HG03575 (cell line): ENCODE measurements around the gene MBOAT7.
"Not testable (repeated sequence)": the region's sequence is repeated elsewhere in the genome, so short reads cannot be mapped to it uniquely, and the experiment has no call there.

ENCODE experiments used
- ATAC-seq: cut with Tn5 transposase; IDR thresholded peaks from one replicate; pipeline ENCODE4 v1.9.1; 2021; ENCODE audit not compliant: unreplicated experiment, insufficient number of reproducible peaks, low FRiP score; ENCODE audit errors: extremely low read depth

Gene MBOAT7

GRCh38 chr19:54189145-54189734 lies at the start of gene MBOAT7:
Gene MBOAT7 (minus strand): TSS chr19:54189580. CDS start chr19:54188508, 1,072 bp downstream.
- no peak for ATAC-seq

GRCh38 chr19:54233941-54234340 lies 44.6 kb upstream of the MBOAT7 start:
- no peak for ATAC-seq

GRCh38 chr19:54231077-54231931 lies 41.9 kb upstream of the MBOAT7 start:
- ATAC-seq = no peak

- no peak for ATAC-seq
These were observed 40.7 kb upstream of the MBOAT7 start for GRCh38 chr19:54230031-54230430.

- ATAC-seq = no peak
These were observed 39.8 kb upstream of the MBOAT7 start for GRCh38 chr19:54229146-54229545.

- ATAC-seq = not testable (repeated sequence)
These were observed 35.2 kb upstream of the MBOAT7 start for GRCh38 chr19:54224619-54225018.

GRCh38 chr19:54223937-54224281 lies 34.5 kb upstream of the MBOAT7 start:
- not testable (repeated sequence) for ATAC-seq

- ATAC-seq = not testable (repeated sequence)
These were observed 34.0 kb upstream of the MBOAT7 start for GRCh38 chr19:54223277-54223936.

- not testable (repeated sequence) for ATAC-seq
These were observed 33.3 kb upstream of the MBOAT7 start, which contains the start of gene LILRB3 for GRCh38 chr19:54222474-54223276. Gene LILRB3 (minus strand): TSS chr19:54223007. CDS start chr19:54222976, 31 bp downstream.

GRCh38 chr19:54221947-54222346 lies 32.6 kb upstream of the MBOAT7 start:
- ATAC-seq = not testable (repeated sequence)

GRCh38 chr19:54219702-54220101 lies 30.3 kb upstream of the MBOAT7 start:
- not testable (repeated sequence) for ATAC-seq

- no peak for ATAC-seq
These were observed 29.7 kb upstream of the MBOAT7 start for GRCh38 chr19:54218960-54219661.

- ATAC-seq = no peak
These were observed 28.9 kb upstream of the MBOAT7 start for GRCh38 chr19:54218259-54218658.

GRCh38 chr19:54217517-54218247 lies 28.3 kb upstream of the MBOAT7 start:
- ATAC-seq = not testable (repeated sequence)

- no peak for ATAC-seq
These were observed 27.5 kb upstream of the MBOAT7 start for GRCh38 chr19:54216869-54217268.

GRCh38 chr19:54214734-54215133 lies 25.4 kb upstream of the MBOAT7 start:
- not testable (repeated sequence) for ATAC-seq

GRCh38 chr19:54214217-54214616 lies 24.8 kb upstream of the MBOAT7 start:
- not testable (repeated sequence) for ATAC-seq

- ATAC-seq = no peak
These were observed 21.9 kb upstream of the MBOAT7 start for GRCh38 chr19:54211235-54211634.
